ENCODE data around the gene C4orf51.

Gene C4orf51

DNA sequence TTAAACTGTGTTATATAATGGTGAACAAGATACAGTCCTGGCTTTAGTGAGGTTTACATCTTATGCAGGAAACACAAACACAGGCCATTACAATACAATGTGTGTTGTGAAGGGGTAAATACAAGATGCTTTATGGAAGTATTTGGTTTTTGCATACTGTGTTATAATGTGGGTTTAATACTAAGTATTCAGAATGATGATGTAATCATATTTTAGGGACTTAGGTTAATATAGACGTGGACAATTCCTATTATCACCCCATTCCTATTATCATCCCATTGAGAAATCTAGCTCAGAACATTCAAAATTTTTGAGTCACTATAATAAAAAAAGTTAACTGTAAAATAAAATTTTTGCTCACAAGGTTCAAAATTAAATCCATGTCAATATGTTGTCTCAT lies 36.7 kb upstream of the C4orf51 start:
- no peak overlapping the region for H3K4me3 ChIP-seq (ENCODE audit: low read depth in 1 of 2, low read length in 2 of 2)
- no peaks in the 10 kb centered on the region for H3K27me3 ChIP-seq (ENCODE audit: insufficient read depth, low read length, poor library complexity)
- ATAC-seq (ENCODE audit: insufficient read depth, low read depth) (no peak), DNase-seq (no peak)
- TF ChIP-seq, protein P1, sequence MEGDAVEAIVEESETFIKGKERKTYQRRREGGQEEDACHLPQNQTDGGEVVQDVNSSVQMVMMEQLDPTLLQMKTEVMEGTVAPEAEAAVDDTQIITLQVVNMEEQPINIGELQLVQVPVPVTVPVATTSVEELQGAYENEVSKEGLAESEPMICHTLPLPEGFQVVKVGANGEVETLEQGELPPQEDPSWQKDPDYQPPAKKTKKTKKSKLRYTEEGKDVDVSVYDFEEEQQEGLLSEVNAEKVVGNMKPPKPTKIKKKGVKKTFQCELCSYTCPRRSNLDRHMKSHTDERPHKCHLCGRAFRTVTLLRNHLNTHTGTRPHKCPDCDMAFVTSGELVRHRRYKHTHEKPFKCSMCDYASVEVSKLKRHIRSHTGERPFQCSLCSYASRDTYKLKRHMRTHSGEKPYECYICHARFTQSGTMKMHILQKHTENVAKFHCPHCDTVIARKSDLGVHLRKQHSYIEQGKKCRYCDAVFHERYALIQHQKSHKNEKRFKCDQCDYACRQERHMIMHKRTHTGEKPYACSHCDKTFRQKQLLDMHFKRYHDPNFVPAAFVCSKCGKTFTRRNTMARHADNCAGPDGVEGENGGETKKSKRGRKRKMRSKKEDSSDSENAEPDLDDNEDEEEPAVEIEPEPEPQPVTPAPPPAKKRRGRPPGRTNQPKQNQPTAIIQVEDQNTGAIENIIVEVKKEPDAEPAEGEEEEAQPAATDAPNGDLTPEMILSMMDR (IDR thresholded peaks at IDR 0.05; ENCODE audit: borderline replicate concordance, extremely low read depth, low read length, poor library complexity, severe bottlenecking): no peak
- no peak for TF ChIP-seq EZH2 (IDR thresholded peaks at IDR 0.05; ENCODE audit: borderline replicate concordance, low read depth, low read length, severe bottlenecking)
- H3K9me3 ChIP-seq (ENCODE audit: insufficient read depth, low read length, severe bottlenecking): no peaks in the 10 kb centered on the region
- H3K4me1 ChIP-seq (ENCODE audit: insufficient read depth, low read length): no peaks in the 10 kb centered on the region
- H3K27ac ChIP-seq (ENCODE audit: low read length): no peak overlapping the region
- H3K79me2 ChIP-seq (ENCODE audit: insufficient read depth, low read length): no peaks in the 10 kb centered on the region
- H3K4me2 ChIP-seq (ENCODE audit: insufficient read depth, low read length): no peak overlapping the region
- no peak overlapping the region for H3K9ac ChIP-seq (ENCODE audit: low read depth, low read length)
- H2AFZ ChIP-seq (ENCODE audit: low read depth, low read length): no peak overlapping the region
- H4K20me1 ChIP-seq (ENCODE audit: insufficient read depth, low read length): no peaks in the 10 kb centered on the region; the same call in 1 of the 2 replicates
- H3K36me3 ChIP-seq (ENCODE audit: insufficient read depth, low read length): peaks cover 22% of the 10 kb centered on the region; the same call in 1 of the 2 replicates

- H3K9ac ChIP-seq (ENCODE audit: low read depth, low read length): no peak overlapping the region
- H3K4me2 ChIP-seq (ENCODE audit: insufficient read depth, low read length): no peak overlapping the region
- H3K36me3 ChIP-seq (ENCODE audit: insufficient read depth, low read length): peaks cover 28% of the 10 kb centered on the region; the same call in 1 of the 2 replicates
- H3K9me3 ChIP-seq (ENCODE audit: insufficient read depth, low read length, severe bottlenecking): no peaks in the 10 kb centered on the region
- DNase-seq: no peak
- H3K27me3 ChIP-seq (ENCODE audit: insufficient read depth, low read length, poor library complexity): no peaks in the 10 kb centered on the region
- no peak overlapping the region for H2AFZ ChIP-seq (ENCODE audit: low read depth, low read length)
- no peak overlapping the region for H3K4me3 ChIP-seq (ENCODE audit: low read depth in 1 of 2, low read length in 2 of 2)
- H4K20me1 ChIP-seq (ENCODE audit: insufficient read depth, low read length): no peaks in the 10 kb centered on the region
- no peaks in the 10 kb centered on the region for H3K4me1 ChIP-seq (ENCODE audit: insufficient read depth, low read length)
- no peak overlapping the region for H3K27ac ChIP-seq (ENCODE audit: low read length)
- no peak for ATAC-seq (ENCODE audit: insufficient read depth, low read depth)
- TF ChIP-seq EZH2 (IDR thresholded peaks at IDR 0.05; ENCODE audit: borderline replicate concordance, low read depth, low read length, severe bottlenecking): no peak
- TF ChIP-seq, protein P1 (IDR thresholded peaks at IDR 0.05; ENCODE audit: borderline replicate concordance, extremely low read depth, low read length, poor library complexity, severe bottlenecking): no peak
- no peaks in the 10 kb centered on the region for H3K79me2 ChIP-seq (ENCODE audit: insufficient read depth, low read length)
Observed at GRCh38 chr4:145644699-145645098, 35.2 kb upstream of the C4orf51 start.

GRCh38 chr4:145656156-145656555 lies 23.8 kb upstream of the C4orf51 start:
- Histone ChIP-seq H3K4me2 (ENCODE audit: insufficient read depth, low read length) (no peak overlapping the region), H3K4me3 (ENCODE audit: low read depth in 1 of 2, low read length in 2 of 2) (no peak overlapping the region), H3K27me3 (ENCODE audit: insufficient read depth, low read length, poor library complexity) (no peaks in the 10 kb centered on the region), H2AFZ (ENCODE audit: low read depth, low read length) (no peak overlapping the region), H3K9ac (ENCODE audit: low read depth, low read length) (no peak overlapping the region), H3K27ac (ENCODE audit: low read length) (no peak overlapping the region), H4K20me1 (ENCODE audit: insufficient read depth, low read length) (no peaks in the 10 kb centered on the region), H3K4me1 (ENCODE audit: insufficient read depth, low read length) (no peaks in the 10 kb centered on the region), H3K9me3 (ENCODE audit: insufficient read depth, low read length, severe bottlenecking) (no peaks in the 10 kb centered on the region), H3K36me3 (ENCODE audit: insufficient read depth, low read length) (peaks cover 59% of the 10 kb centered on the region), H3K79me2 (ENCODE audit: insufficient read depth, low read length) (no peaks in the 10 kb centered on the region)
- TF ChIP-seq, protein P1 (IDR thresholded peaks at IDR 0.05; ENCODE audit: borderline replicate concordance, extremely low read depth, low read length, poor library complexity, severe bottlenecking): no peak
- TF ChIP-seq EZH2 (IDR thresholded peaks at IDR 0.05; ENCODE audit: borderline replicate concordance, low read depth, low read length, severe bottlenecking): no peak
- no peak for DNase-seq
- ATAC-seq (ENCODE audit: insufficient read depth, low read depth): no peak

- no peak for ATAC-seq (ENCODE audit: insufficient read depth, low read depth)
- H3K79me2 ChIP-seq (ENCODE audit: insufficient read depth, low read length): no peaks in the 10 kb centered on the region
- no peak overlapping the region for H3K4me3 ChIP-seq (ENCODE audit: low read depth in 1 of 2, low read length in 2 of 2)
- no peak overlapping the region for H3K27ac ChIP-seq (ENCODE audit: low read length)
- no peak for DNase-seq
- no peaks in the 10 kb centered on the region for H4K20me1 ChIP-seq (ENCODE audit: insufficient read depth, low read length)
- no peaks in the 10 kb centered on the region for H3K27me3 ChIP-seq (ENCODE audit: insufficient read depth, low read length, poor library complexity)
- no peak overlapping the region for H3K9ac ChIP-seq (ENCODE audit: low read depth, low read length)
- H3K4me1 ChIP-seq (ENCODE audit: insufficient read depth, low read length): no peaks in the 10 kb centered on the region
- H3K9me3 ChIP-seq (ENCODE audit: insufficient read depth, low read length, severe bottlenecking): no peaks in the 10 kb centered on the region
- H3K4me2 ChIP-seq (ENCODE audit: insufficient read depth, low read length): no peak overlapping the region
- H2AFZ ChIP-seq (ENCODE audit: low read depth, low read length): no peak overlapping the region
- TF ChIP-seq, protein P1 (IDR thresholded peaks at IDR 0.05; ENCODE audit: borderline replicate concordance, extremely low read depth, low read length, poor library complexity, severe bottlenecking): no peak
- TF ChIP-seq EZH2 (IDR thresholded peaks at IDR 0.05; ENCODE audit: borderline replicate concordance, low read depth, low read length, severe bottlenecking): no peak
- peaks cover 31% of the 10 kb centered on the region for H3K36me3 ChIP-seq (ENCODE audit: insufficient read depth, low read length)
Observed at GRCh38 chr4:145660064-145660463, 19.9 kb upstream of the C4orf51 start.

All from DND-41 (cell line).